ENCODE data around the gene HAGHL.

HAGHL gene

GRCh38 chr16:683396-684070, 43.4 kb upstream of the HAGHL start (continued):
- TF ChIP-seq ZFHX2 (tag by site-specific recombination; conservative IDR thresholded peaks at IDR 0.05) = peak; percentile 85
- TF ChIP-seq KLF8 (tag by site-specific recombination; IDR thresholded peaks at IDR 0.05) = peak; percentile 97
- TF ChIP-seq, protein P1, sequence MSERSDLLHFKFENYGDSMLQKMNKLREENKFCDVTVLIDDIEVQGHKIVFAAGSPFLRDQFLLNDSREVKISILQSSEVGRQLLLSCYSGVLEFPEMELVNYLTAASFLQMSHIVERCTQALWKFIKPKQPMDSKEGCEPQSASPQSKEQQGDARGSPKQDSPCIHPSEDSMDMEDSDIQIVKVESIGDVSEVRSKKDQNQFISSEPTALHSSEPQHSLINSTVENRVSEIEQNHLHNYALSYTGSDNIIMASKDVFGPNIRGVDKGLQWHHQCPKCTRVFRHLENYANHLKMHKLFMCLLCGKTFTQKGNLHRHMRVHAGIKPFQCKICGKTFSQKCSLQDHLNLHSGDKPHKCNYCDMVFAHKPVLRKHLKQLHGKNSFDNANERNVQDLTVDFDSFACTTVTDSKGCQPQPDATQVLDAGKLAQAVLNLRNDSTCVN (tag by site-specific recombination; optimal IDR thresholded peaks at IDR 0.05) = peak; percentile 97
- peak; percentile 81 for TF ChIP-seq KLF1 (tag by site-specific recombination; IDR thresholded peaks at IDR 0.05)
- TF ChIP-seq ZXDB (tag by site-specific recombination; IDR thresholded peaks at IDR 0.05) = peak; percentile 94
- TF ChIP-seq BCL11A (tag by site-specific recombination; IDR thresholded peaks at IDR 0.05; ENCODE audit: low read depth) = peak; percentile 97
- TF ChIP-seq SCRT1 (tag by site-specific recombination; IDR thresholded peaks at IDR 0.05; ENCODE audit: borderline replicate concordance) = peak; percentile 65
- peak; percentile 77 for TF ChIP-seq KLF9 (tag by site-specific recombination; IDR thresholded peaks at IDR 0.05; ENCODE audit: low read depth)
- TF ChIP-seq ZNF843 (tag by site-specific recombination; IDR thresholded peaks at IDR 0.05) = peak; percentile 42; the same call in 1 of the 2 replicates
- TF ChIP-seq SP2 (tag by site-specific recombination; IDR thresholded peaks at IDR 0.05) = peak; percentile 69
- TF ChIP-seq, protein P2, sequence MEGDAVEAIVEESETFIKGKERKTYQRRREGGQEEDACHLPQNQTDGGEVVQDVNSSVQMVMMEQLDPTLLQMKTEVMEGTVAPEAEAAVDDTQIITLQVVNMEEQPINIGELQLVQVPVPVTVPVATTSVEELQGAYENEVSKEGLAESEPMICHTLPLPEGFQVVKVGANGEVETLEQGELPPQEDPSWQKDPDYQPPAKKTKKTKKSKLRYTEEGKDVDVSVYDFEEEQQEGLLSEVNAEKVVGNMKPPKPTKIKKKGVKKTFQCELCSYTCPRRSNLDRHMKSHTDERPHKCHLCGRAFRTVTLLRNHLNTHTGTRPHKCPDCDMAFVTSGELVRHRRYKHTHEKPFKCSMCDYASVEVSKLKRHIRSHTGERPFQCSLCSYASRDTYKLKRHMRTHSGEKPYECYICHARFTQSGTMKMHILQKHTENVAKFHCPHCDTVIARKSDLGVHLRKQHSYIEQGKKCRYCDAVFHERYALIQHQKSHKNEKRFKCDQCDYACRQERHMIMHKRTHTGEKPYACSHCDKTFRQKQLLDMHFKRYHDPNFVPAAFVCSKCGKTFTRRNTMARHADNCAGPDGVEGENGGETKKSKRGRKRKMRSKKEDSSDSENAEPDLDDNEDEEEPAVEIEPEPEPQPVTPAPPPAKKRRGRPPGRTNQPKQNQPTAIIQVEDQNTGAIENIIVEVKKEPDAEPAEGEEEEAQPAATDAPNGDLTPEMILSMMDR (tag by site-specific recombination; IDR thresholded peaks at IDR 0.05) = 0 out of 2 replicates have a peak, but pooled peaks have one; percentile 22
- TF ChIP-seq ZNF24 (tag by site-specific recombination; IDR thresholded peaks at IDR 0.05) = peak; percentile 29; the same call in 1 of the 2 replicates
- peak; percentile 35; the same call in 1 of the 2 replicates for TF ChIP-seq SP7 (tag by site-specific recombination; IDR thresholded peaks at IDR 0.05)
- peak; percentile 17; the same call in 1 of the 2 replicates for TF ChIP-seq PBX3 (CRISPR knock-in tag; IDR thresholded peaks at IDR 0.05)
- TF ChIP-seq REPIN1 (tag by site-specific recombination; IDR thresholded peaks at IDR 0.05; ENCODE audit: low read depth) = peak; percentile 16; the same call in 1 of the 2 replicates
- no peak for TF ChIP-seq ZNF473 (tag by site-specific recombination; IDR thresholded peaks at IDR 0.05)
- peak; percentile 39; the same call in 1 of the 2 replicates for TF ChIP-seq MYNN (tag by site-specific recombination; IDR thresholded peaks at IDR 0.05; ENCODE audit: borderline replicate concordance)
- TF ChIP-seq OVOL3 (tag by site-specific recombination; IDR thresholded peaks at IDR 0.05) = peak; percentile 38; the same call in 1 of the 2 replicates
- peak; percentile 48 for TF ChIP-seq WT1 (tag by site-specific recombination; IDR thresholded peaks at IDR 0.05)
- peak; percentile 68; the same call in 1 of the 2 replicates for TF ChIP-seq ZSCAN16 (tag by site-specific recombination; IDR thresholded peaks at IDR 0.05)
- TF ChIP-seq EGR2 (tag by site-specific recombination; IDR thresholded peaks at IDR 0.05; ENCODE audit: low read depth) = peak; percentile 82; the same call in 1 of the 2 replicates
- peak; percentile 59; the same call in 1 of the 2 replicates for TF ChIP-seq ZNF391 (tag by site-specific recombination; IDR thresholded peaks at IDR 0.05; ENCODE audit: borderline replicate concordance, low read depth)
- TF ChIP-seq ZNF521 (tag by site-specific recombination; IDR thresholded peaks at IDR 0.05) = no peak
- no peak for TF ChIP-seq ZSCAN18 (tag by site-specific recombination; IDR thresholded peaks at IDR 0.05)
- TF ChIP-seq KLF7 (tag by site-specific recombination; IDR thresholded peaks at IDR 0.05; ENCODE audit: borderline replicate concordance) = 0 out of 2 replicates have a peak, but pooled peaks have one; percentile 51
- peak; percentile 60 for TF ChIP-seq ZNF596 (tag by site-specific recombination; IDR thresholded peaks at IDR 0.05)
- no peak for TF ChIP-seq ZNF211 (tag by site-specific recombination; IDR thresholded peaks at IDR 0.05; ENCODE audit: low read depth)
- no peak for TF ChIP-seq ZNF146 (tag by site-specific recombination; IDR thresholded peaks at IDR 0.05)
- TF ChIP-seq GLIS2 (tag by site-specific recombination; IDR thresholded peaks at IDR 0.05) = peak; percentile 68; the same call in 1 of the 2 replicates
- TF ChIP-seq HOXA7 (CRISPR knock-in tag; IDR thresholded peaks at IDR 0.05; ENCODE audit: borderline replicate concordance) = no peak
- TF ChIP-seq, protein P3, sequence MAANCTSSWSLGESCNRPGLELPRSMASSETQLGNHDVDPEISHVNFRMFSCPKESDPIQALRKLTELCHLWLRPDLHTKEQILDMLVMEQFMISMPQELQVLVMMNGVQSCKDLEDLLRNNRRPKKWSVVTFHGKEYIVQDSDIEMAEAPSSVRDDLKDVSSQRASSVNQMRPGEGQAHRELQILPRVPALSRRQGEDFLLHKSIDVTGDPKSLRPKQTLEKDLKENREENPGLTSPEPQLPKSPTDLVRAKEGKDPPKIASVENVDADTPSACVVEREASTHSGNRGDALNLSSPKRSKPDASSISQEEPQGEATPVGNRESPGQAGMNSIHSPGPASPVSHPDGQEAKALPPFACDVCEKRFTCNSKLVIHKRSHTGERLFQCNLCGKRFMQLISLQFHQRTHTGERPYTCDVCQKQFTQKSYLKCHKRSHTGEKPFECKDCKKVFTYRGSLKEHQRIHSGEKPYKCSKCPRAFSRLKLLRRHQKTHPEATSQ (tag by site-specific recombination; IDR thresholded peaks at IDR 0.05) = peak; percentile 98
- TF ChIP-seq ZNF18 (tag by site-specific recombination; IDR thresholded peaks at IDR 0.05) = no peak

Data from HEK293 (cell line).